GM23338 (cell line): ENCODE results near the gene PHKB.

Source experiments
- CTCF ChIP-seq, 2 experiments: fragments of 200-600 bp in 1 of 2; sonication (generic) in 1 of 2; conservative IDR thresholded peaks; 2 replicates each; pipeline versions ENCODE4 v1.5.1 to v1.6.1; 2016 to 2017; ENCODE audit warnings: antibody characterized with exemption in 2 of 2, low read depth in 2 of 2, mild to moderate bottlenecking in 2 of 2, moderate library complexity in 1 of 2
- EZH2 ChIP-seq: fragments of 200-600 bp; sonication (generic); IDR thresholded peaks from one replicate; pipeline ENCODE4 v1.8.0; 2017; ENCODE audit warnings: antibody characterized with exemption, mild to moderate bottlenecking, low read depth; ENCODE audit not compliant: unreplicated experiment
- NANOG ChIP-seq: IDR thresholded peaks from 2 replicates; pipeline ENCODE4 v1.6.1; 2016; ENCODE audit warnings: antibody characterized with exemption, borderline replicate concordance

- TF ChIP-seq CTCF (conservative IDR thresholded peaks at IDR 0.05; ENCODE audit: low read depth in 2 of 2) (no peak), NANOG (no peak), EZH2 (no peak)
These were observed 238.0 kb downstream of the PHKB start for GRCh38 chr16:47699106-47699505.
